OCI-LY7 (cell line): ENCODE measurements around the gene USP48.

Experiments
- EZH2phosphoT487 ChIP-seq: fragments of 200-600 bp; sonication (generic); IDR thresholded peaks from 2 replicates; pipeline ENCODE4 v1.6.1; 2018; ENCODE audit warnings: low read depth, borderline replicate concordance, mild to moderate bottlenecking, mixed run types, antibody characterized with exemption, low read length, moderate library complexity, mixed read lengths
- TF ChIP-seq, protein P1 (sequence below): fragments of 200-600 bp; sonication (generic); conservative IDR thresholded peaks from 2 replicates; pipeline ENCODE4 v1.5.1; 2014; ENCODE audit warnings: mild to moderate bottlenecking, antibody characterized with exemption, low read length, moderate library complexity, mixed read lengths

DNA sequence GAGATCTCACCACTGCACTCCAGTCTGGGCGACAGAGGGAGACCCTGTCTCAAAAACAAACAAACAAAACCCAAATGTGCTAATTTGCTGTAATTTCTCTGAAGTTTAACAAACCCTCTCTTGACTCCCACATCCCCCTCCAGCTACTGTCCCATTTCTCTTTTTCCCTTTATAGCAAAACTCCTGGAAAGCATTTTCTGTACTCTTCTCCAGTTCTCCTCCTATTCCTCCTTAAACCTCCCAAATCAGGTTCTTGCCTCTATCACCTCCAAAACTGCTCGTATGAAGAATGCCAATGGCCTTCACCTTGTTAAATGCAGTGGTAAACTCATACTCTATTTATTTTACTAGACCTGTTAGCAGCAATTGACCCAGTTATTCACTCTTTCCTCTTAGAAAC lies 3.7 kb upstream of the USP48 start:
- TF ChIP-seq, protein P1, sequence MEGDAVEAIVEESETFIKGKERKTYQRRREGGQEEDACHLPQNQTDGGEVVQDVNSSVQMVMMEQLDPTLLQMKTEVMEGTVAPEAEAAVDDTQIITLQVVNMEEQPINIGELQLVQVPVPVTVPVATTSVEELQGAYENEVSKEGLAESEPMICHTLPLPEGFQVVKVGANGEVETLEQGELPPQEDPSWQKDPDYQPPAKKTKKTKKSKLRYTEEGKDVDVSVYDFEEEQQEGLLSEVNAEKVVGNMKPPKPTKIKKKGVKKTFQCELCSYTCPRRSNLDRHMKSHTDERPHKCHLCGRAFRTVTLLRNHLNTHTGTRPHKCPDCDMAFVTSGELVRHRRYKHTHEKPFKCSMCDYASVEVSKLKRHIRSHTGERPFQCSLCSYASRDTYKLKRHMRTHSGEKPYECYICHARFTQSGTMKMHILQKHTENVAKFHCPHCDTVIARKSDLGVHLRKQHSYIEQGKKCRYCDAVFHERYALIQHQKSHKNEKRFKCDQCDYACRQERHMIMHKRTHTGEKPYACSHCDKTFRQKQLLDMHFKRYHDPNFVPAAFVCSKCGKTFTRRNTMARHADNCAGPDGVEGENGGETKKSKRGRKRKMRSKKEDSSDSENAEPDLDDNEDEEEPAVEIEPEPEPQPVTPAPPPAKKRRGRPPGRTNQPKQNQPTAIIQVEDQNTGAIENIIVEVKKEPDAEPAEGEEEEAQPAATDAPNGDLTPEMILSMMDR, result no peak
- no peak for TF ChIP-seq EZH2phosphoT487
